DOHH2 (cell line): ENCODE measurements around the gene HSPG2.

Experiments used
- EZH2phosphoT487 ChIP-seq: fragments of 200-600 bp; sonication (generic); IDR thresholded peaks from 2 replicates; pipeline ENCODE4 v1.6.1; 2017; ENCODE audit warnings: borderline replicate concordance, mild to moderate bottlenecking, antibody characterized with exemption, low read length, moderate library complexity, mixed read lengths
- TF ChIP-seq, protein P1 (sequence below): fragments of 200-600 bp; sonication (generic); IDR thresholded peaks from one replicate; pipeline ENCODE4 v1.5.1; 2014; ENCODE audit warnings: antibody characterized with exemption, mild to moderate bottlenecking, low read depth, low read length; ENCODE audit not compliant: poor library complexity, severe bottlenecking

DNA sequence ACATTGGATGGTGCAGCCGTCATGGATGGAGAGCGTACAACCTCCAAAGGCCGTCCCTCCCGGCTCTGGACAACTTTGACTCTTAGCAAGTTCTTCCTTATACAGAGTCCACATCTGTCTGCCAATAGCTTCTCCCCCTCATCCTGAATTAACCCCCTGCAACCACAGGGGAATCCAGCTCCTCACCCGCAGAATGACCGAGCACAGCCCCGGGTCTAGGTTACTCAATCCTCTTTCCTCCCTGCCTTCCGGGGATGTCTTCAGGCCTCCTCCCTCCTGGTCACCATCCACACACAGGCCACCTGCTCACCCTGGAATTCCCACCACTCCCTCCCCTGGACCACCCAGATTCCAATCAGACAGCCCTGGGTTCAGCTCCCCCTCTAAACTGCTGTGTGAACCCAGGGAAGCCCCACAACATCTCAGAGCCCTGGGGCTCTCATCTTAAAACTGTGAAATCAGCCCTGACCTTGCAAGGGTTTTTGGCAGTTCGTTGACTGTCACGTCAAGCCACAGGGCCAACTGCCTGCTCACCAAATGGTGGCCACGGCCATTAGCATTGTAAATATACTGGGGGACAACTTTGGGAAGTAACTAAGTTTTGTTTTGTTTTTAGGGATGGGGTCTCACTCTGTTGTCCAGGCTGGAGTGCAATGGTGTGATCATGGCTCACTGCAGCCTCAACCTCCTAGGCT is 54.2 kb downstream of the HSPG2 start:
- TF ChIP-seq, protein P1, sequence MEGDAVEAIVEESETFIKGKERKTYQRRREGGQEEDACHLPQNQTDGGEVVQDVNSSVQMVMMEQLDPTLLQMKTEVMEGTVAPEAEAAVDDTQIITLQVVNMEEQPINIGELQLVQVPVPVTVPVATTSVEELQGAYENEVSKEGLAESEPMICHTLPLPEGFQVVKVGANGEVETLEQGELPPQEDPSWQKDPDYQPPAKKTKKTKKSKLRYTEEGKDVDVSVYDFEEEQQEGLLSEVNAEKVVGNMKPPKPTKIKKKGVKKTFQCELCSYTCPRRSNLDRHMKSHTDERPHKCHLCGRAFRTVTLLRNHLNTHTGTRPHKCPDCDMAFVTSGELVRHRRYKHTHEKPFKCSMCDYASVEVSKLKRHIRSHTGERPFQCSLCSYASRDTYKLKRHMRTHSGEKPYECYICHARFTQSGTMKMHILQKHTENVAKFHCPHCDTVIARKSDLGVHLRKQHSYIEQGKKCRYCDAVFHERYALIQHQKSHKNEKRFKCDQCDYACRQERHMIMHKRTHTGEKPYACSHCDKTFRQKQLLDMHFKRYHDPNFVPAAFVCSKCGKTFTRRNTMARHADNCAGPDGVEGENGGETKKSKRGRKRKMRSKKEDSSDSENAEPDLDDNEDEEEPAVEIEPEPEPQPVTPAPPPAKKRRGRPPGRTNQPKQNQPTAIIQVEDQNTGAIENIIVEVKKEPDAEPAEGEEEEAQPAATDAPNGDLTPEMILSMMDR: no peak
- no peak for TF ChIP-seq EZH2phosphoT487
